ENCODE results near the gene NLGN4Y.

DNA sequence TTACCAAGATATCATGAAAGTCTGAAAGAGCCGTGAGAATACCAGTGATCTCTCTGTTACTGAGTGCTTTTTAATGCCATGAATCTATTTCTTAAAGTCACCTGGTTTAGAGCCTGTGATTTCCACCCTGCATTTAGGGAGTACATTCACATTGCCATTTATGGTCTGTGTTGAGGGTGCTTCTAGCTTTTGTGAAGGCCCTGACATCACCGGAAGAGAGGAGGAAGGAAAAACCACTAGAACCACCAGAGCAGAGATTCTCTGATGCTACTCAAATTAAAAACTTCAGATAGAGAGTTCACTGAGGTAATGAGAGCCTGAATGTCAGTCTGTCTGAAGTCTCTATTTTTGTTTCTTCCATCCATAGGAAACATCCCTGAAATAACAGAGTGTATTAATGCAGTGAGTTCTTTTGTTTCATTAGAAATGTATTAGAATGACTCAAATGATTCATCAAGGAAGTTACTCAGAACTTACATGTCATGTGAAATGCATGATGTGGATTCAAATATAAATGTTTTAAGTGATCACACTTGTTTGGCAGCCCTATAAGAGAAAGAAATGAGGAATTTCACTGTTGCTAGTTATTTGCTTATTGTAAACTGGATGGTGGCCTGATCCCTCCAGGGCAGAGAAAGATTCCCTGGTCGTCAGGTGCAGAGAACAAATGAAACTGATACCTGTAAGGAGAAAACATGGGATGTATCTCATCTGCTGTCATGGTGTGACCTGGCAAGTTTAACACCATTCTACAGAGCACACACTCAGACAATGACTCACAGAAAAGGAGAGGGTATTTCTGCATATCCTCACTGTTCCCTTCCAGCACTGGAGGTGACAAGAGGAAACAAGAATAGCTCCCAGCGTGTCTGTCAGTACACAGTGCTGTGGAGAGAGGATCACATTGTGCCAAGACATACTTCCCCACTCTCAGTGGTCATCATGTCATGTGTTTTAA is 310.1 kb downstream of the NLGN4Y start:
- TF ChIP-seq, protein P1, sequence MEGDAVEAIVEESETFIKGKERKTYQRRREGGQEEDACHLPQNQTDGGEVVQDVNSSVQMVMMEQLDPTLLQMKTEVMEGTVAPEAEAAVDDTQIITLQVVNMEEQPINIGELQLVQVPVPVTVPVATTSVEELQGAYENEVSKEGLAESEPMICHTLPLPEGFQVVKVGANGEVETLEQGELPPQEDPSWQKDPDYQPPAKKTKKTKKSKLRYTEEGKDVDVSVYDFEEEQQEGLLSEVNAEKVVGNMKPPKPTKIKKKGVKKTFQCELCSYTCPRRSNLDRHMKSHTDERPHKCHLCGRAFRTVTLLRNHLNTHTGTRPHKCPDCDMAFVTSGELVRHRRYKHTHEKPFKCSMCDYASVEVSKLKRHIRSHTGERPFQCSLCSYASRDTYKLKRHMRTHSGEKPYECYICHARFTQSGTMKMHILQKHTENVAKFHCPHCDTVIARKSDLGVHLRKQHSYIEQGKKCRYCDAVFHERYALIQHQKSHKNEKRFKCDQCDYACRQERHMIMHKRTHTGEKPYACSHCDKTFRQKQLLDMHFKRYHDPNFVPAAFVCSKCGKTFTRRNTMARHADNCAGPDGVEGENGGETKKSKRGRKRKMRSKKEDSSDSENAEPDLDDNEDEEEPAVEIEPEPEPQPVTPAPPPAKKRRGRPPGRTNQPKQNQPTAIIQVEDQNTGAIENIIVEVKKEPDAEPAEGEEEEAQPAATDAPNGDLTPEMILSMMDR (IDR thresholded peaks at IDR 0.05; ENCODE audit: low read depth, low read length, missing input control) = no peak
- TF ChIP-seq, protein P2, sequence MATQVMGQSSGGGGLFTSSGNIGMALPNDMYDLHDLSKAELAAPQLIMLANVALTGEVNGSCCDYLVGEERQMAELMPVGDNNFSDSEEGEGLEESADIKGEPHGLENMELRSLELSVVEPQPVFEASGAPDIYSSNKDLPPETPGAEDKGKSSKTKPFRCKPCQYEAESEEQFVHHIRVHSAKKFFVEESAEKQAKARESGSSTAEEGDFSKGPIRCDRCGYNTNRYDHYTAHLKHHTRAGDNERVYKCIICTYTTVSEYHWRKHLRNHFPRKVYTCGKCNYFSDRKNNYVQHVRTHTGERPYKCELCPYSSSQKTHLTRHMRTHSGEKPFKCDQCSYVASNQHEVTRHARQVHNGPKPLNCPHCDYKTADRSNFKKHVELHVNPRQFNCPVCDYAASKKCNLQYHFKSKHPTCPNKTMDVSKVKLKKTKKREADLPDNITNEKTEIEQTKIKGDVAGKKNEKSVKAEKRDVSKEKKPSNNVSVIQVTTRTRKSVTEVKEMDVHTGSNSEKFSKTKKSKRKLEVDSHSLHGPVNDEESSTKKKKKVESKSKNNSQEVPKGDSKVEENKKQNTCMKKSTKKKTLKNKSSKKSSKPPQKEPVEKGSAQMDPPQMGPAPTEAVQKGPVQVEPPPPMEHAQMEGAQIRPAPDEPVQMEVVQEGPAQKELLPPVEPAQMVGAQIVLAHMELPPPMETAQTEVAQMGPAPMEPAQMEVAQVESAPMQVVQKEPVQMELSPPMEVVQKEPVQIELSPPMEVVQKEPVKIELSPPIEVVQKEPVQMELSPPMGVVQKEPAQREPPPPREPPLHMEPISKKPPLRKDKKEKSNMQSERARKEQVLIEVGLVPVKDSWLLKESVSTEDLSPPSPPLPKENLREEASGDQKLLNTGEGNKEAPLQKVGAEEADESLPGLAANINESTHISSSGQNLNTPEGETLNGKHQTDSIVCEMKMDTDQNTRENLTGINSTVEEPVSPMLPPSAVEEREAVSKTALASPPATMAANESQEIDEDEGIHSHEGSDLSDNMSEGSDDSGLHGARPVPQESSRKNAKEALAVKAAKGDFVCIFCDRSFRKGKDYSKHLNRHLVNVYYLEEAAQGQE (IDR thresholded peaks at IDR 0.05) = no peak
- TF ChIP-seq, protein P3, sequence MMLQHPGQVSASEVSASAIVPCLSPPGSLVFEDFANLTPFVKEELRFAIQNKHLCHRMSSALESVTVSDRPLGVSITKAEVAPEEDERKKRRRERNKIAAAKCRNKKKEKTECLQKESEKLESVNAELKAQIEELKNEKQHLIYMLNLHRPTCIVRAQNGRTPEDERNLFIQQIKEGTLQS (IDR thresholded peaks at IDR 0.05) = no peak
- TF ChIP-seq, protein P4, sequence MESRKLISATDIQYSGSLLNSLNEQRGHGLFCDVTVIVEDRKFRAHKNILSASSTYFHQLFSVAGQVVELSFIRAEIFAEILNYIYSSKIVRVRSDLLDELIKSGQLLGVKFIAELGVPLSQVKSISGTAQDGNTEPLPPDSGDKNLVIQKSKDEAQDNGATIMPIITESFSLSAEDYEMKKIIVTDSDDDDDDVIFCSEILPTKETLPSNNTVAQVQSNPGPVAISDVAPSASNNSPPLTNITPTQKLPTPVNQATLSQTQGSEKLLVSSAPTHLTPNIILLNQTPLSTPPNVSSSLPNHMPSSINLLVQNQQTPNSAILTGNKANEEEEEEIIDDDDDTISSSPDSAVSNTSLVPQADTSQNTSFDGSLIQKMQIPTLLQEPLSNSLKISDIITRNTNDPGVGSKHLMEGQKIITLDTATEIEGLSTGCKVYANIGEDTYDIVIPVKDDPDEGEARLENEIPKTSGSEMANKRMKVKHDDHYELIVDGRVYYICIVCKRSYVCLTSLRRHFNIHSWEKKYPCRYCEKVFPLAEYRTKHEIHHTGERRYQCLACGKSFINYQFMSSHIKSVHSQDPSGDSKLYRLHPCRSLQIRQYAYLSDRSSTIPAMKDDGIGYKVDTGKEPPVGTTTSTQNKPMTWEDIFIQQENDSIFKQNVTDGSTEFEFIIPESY (IDR thresholded peaks at IDR 0.05) = no peak
- TF ChIP-seq RXRA (IDR thresholded peaks at IDR 0.05) (no peak), GABPA (IDR thresholded peaks at IDR 0.05 in 1 of 2, conservative IDR thresholded peaks at IDR 0.05 in 1 of 2) (no peak), SP1 (IDR thresholded peaks at IDR 0.05) (no peak), JUND (IDR thresholded peaks at IDR 0.05) (no peak), YY1 (IDR thresholded peaks at IDR 0.05) (no peak)

All from liver (tissue), 3 donors.